Endothelial cell of umbilical vein (primary cell): ENCODE results near the gene TOMM5. TPM values are rescaled to one million over a fixed set of nuclear protein-coding genes. Genes with fewer than 3 reads are reported as not detected.

Experiments used
- BruUV-seq: library from RNA; stranded (reverse); fragments of 400-500 nt; replicated peaks from 2 replicates; lab custom pipeline; 2021; lab: Mats Ljungman, UMichigan
- CTCF ChIA-PET: fragments of 300-600, 350-600 bp; sonication (Branson Sonifier 250); formaldehyde crosslinking; loops from one replicate; lab custom pipeline; 2021; ENCODE audit warnings: antibody characterized with exemption, inconsistent platforms; lab: Charles Lee
- POLR2A ChIA-PET: fragments of 300-600, 350-600 bp; sonication (Branson Sonifier 250); formaldehyde crosslinking; loops from one replicate; lab custom pipeline; 2021; ENCODE audit warnings: antibody characterized with exemption, inconsistent platforms; lab: Charles Lee
- DNase-seq: peaks from one replicate; pipeline ENCODE4 v3.0.0-alpha.2; 2011; ENCODE audit warnings: low read depth, low spot score
- FAIRE-seq: peaks from 2 replicates; lab custom pipeline; 2011; peaks lifted over from hg19 to GRCh38; lab: Jason Lieb, UNC
- H2AFZ ChIP-seq: 2 replicates; pipeline ENCODE4 v1.6.0; 2012; ENCODE audit warnings: low read depth, low read length, control low read depth, inconsistent platforms
- H3K27ac ChIP-seq: 2 replicates; pipeline ENCODE4 v1.5.1; 2011; ENCODE audit warnings: low read depth, mild to moderate bottlenecking, control low read depth, low read length, moderate library complexity; ENCODE audit not compliant: insufficient read depth
- H3K27me3 ChIP-seq, 2 experiments: 2 replicates each; pipeline versions ENCODE4 v1.6.0 to v1.6.1; 2011; ENCODE audit warnings: low read length in 2 of 2, mixed read lengths in 1 of 2; ENCODE audit not compliant: control insufficient read depth in 2 of 2, insufficient read depth in 2 of 2
- H3K36me3 ChIP-seq, 2 experiments: 2 replicates in 1 of 2; 3 replicates in 1 of 2; pipeline ENCODE4 v1.5.1; 2011; ENCODE audit warnings: low read length in 2 of 2, mild to moderate bottlenecking in 1 of 2, moderate library complexity in 1 of 2; ENCODE audit not compliant: control insufficient read depth in 2 of 2, insufficient read depth in 2 of 2; ENCODE audit errors: extremely low read depth in 1 of 2
- H3K4me1 ChIP-seq: 3 replicates; pipeline ENCODE4 v1.5.1; 2011; ENCODE audit warnings: mild to moderate bottlenecking, low read length; ENCODE audit not compliant: control insufficient read depth, insufficient read depth; ENCODE audit errors: extremely low read depth
- H3K4me2 ChIP-seq: 2 replicates; pipeline ENCODE4 v1.6.1; 2011; ENCODE audit warnings: low read length, control low read depth, mixed read lengths; ENCODE audit not compliant: insufficient read depth
- H3K4me3 ChIP-seq, 3 experiments: fragments of 200-600 bp in 1 of 3; sonication (generic), shearing (Covaris generic) in 1 of 3; replicated peaks in 1 of 3; 2 replicates each; pipeline ENCODE4 v1.5.1; 2011 to 2016; ENCODE audit warnings: control low read depth in 3 of 3, low read length in 3 of 3, mild to moderate bottlenecking in 2 of 3, inconsistent platforms in 1 of 3, low read depth in 1 of 3, moderate library complexity in 1 of 3; ENCODE audit not compliant: insufficient read depth in 1 of 3
- H3K79me2 ChIP-seq: 2 replicates; pipeline ENCODE4 v1.6.0; 2012; ENCODE audit warnings: low read length, inconsistent platforms; ENCODE audit not compliant: control insufficient read depth, insufficient read depth
- H3K9ac ChIP-seq: replicated peaks from 2 replicates; pipeline ENCODE3; 2011; ENCODE audit warnings: low read length, control low read depth; ENCODE audit not compliant: insufficient read depth; ENCODE audit errors: extremely low read depth
- H3K9me1 ChIP-seq: replicated peaks from 3 replicates; pipeline ENCODE4 v1.6.0; 2011; ENCODE audit warnings: mild to moderate bottlenecking, low read length; ENCODE audit not compliant: control insufficient read depth, insufficient read depth; ENCODE audit errors: extremely low read depth
- H3K9me3 ChIP-seq: replicated peaks from 2 replicates; pipeline ENCODE4 v1.5.1; 2012; ENCODE audit warnings: low read length, inconsistent platforms; ENCODE audit not compliant: control insufficient read depth, insufficient read depth
- H4K20me1 ChIP-seq: replicated peaks from 2 replicates; pipeline ENCODE3; 2011; ENCODE audit warnings: mild to moderate bottlenecking, low read length; ENCODE audit not compliant: control insufficient read depth, insufficient read depth; ENCODE audit errors: extremely low read depth
- EZH2 ChIP-seq: IDR thresholded peaks from 2 replicates; pipeline ENCODE4 v1.6.1; 2012; ENCODE audit warnings: borderline replicate concordance, low read depth, mild to moderate bottlenecking, moderate library complexity, low read length, inconsistent platforms; ENCODE audit not compliant: severe bottlenecking
- FOS ChIP-seq: IDR thresholded peaks from 2 replicates; pipeline ENCODE4 v1.6.1; 2011; ENCODE audit warnings: mild to moderate bottlenecking, low read length, moderate library complexity, borderline replicate concordance; ENCODE audit not compliant: insufficient read depth
- GATA2 ChIP-seq: IDR thresholded peaks from 2 replicates; pipeline ENCODE4 v1.7.0; 2011; ENCODE audit warnings: low read depth, mild to moderate bottlenecking, moderate library complexity, mixed read lengths, low read length; ENCODE audit not compliant: insufficient read length, insufficient read depth
- JUN ChIP-seq: IDR thresholded peaks from 2 replicates; pipeline ENCODE4 v1.6.1; 2011; ENCODE audit warnings: borderline replicate concordance, low read depth; ENCODE audit not compliant: insufficient read length, insufficient read depth
- MAX ChIP-seq: IDR thresholded peaks from 2 replicates; pipeline ENCODE4 v1.6.1; 2011; ENCODE audit not compliant: insufficient read depth, insufficient read length
- MYC ChIP-seq: IDR thresholded peaks from one replicate; pipeline ENCODE4 v1.6.1; 2011; ENCODE audit warnings: mild to moderate bottlenecking, low read depth, low read length
- POLR2A ChIP-seq: IDR thresholded peaks from 2 replicates; pipeline ENCODE4 v1.6.1; 2012; ENCODE audit warnings: low read depth, mild to moderate bottlenecking, control low read depth, low read length
- POLR2AphosphoS5 ChIP-seq: IDR thresholded peaks from 2 replicates; pipeline ENCODE4 v1.6.1; 2012; ENCODE audit warnings: low read depth, mild to moderate bottlenecking, control low read depth, low read length, moderate library complexity; ENCODE audit not compliant: insufficient read depth
- dilution Hi-C: fragments of 300-500 bp; cut with MboI; formaldehyde crosslinking; loops from one replicate; pipeline ENCODE4 v1.15.0; 2019; ENCODE audit warnings: low sequenced_read_pairs; ENCODE audit not compliant: extremely low pct_ligation_motif_present
- intact Hi-C: fragments of 100-400 bp; cut with micrococcal nuclease; formaldehyde crosslinking; loops from one replicate; pipeline ENCODE4 v1.10.0; 2022
- polyA plus RNA-seq, 4 experiments: library from polyadenylated mRNA; depleted of rRNA in 3 of 4; stranded (reverse) in 3 of 4; unstranded in 1 of 4; fragments of >200 nt; gene quantifications; 2 replicates each; pipeline versions ENCODE4 v1.2.1 to v1.2.3, GENCODE V29; 2011 to 2012; ENCODE audit warnings: missing spikeins in 1 of 4
- total RNA-seq: library from RNA; stranded (reverse); gene quantifications from 2 replicates; pipeline ENCODE4 v1.2.3, GENCODE V29; 2021
- TF ChIP-seq, protein P1 (sequence below), 2 donors: IDR thresholded peaks; 1 replicate in 1 of 2; 2 replicates in 1 of 2; pipeline ENCODE4 v1.5.1; 2011; ENCODE audit warnings: low read length in 2 of 2, mild to moderate bottlenecking in 2 of 2, moderate library complexity in 2 of 2, control low read depth in 1 of 2, inconsistent platforms in 1 of 2, low read depth in 1 of 2; ENCODE audit not compliant: insufficient read depth in 1 of 2; ENCODE audit errors: extremely low read depth in 1 of 2

TOMM5 gene
- total and polyA plus RNA-seq, 2 donors (not counting 3 experiments of a cell fraction or from before 2014, with no cell fraction given), result 122 to 147 TPM

DNA sequence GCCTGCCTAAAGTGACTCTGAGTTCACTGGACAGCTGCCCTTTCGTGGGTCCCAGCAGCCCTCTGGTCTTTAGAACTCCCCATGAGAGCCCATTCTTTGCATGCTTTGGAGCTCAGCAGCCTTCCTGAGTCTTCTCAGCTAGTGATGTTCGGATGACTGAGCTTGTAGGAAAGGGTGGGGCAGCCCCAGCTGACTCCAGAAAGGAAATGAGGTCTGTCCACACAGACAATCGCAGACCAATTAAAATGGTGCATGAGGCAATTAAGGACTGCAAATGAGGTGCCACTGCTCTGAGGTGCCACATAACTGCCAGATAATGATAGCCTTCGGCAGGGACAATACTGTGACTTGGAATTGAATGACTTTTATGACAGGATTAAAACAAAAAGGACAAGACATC lies 25.4 kb upstream of the TOMM5 start:
- no peaks in the 10 kb centered on the region for H3K9me1 ChIP-seq
- FAIRE-seq, result no peak
- TF ChIP-seq POLR2AphosphoS5 (no peak), MYC (no peak), GATA2 (no peak), JUN (no peak), FOS (no peak), POLR2A (no peak), MAX (no peak), EZH2 (no peak)
- TF ChIP-seq, protein P1, sequence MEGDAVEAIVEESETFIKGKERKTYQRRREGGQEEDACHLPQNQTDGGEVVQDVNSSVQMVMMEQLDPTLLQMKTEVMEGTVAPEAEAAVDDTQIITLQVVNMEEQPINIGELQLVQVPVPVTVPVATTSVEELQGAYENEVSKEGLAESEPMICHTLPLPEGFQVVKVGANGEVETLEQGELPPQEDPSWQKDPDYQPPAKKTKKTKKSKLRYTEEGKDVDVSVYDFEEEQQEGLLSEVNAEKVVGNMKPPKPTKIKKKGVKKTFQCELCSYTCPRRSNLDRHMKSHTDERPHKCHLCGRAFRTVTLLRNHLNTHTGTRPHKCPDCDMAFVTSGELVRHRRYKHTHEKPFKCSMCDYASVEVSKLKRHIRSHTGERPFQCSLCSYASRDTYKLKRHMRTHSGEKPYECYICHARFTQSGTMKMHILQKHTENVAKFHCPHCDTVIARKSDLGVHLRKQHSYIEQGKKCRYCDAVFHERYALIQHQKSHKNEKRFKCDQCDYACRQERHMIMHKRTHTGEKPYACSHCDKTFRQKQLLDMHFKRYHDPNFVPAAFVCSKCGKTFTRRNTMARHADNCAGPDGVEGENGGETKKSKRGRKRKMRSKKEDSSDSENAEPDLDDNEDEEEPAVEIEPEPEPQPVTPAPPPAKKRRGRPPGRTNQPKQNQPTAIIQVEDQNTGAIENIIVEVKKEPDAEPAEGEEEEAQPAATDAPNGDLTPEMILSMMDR (IDR thresholded peaks at IDR 0.05; ENCODE audit: extremely low read depth in 1 of 2, insufficient read depth in 1 of 2, low read depth in 1 of 2, low read length in 2 of 2), result no peak
- no peak overlapping the region for H2AFZ ChIP-seq
- no peak overlapping the region for H3K9ac ChIP-seq
- intact Hi-C loops (no loop called here), dilution Hi-C loops (no loop called here)
- H3K4me3 ChIP-seq, result no peak overlapping the region
- no peak overlapping the region for H3K4me2 ChIP-seq
- no peaks in the 10 kb centered on the region for H4K20me1 ChIP-seq
- POLR2A ChIA-PET, result no interaction called here
- peaks cover 8 to 9% of the 10 kb centered on the region in 2 experiments for H3K27me3 ChIP-seq
- CTCF ChIA-PET, result no interaction called here
- H3K79me2 ChIP-seq, result no peaks in the 10 kb centered on the region
- H3K9me3 ChIP-seq, result no peaks in the 10 kb centered on the region
- no peak overlapping the region for H3K27ac ChIP-seq
- H3K4me1 ChIP-seq, result no peaks in the 10 kb centered on the region
- no peaks in the 10 kb centered on the region for H3K36me3 ChIP-seq
- no peak for DNase-seq
- BruUV-seq, result no TSS peak
